ENCODE results near the gene AGBL1. TPM values are rescaled to one million over a fixed set of nuclear protein-coding genes. Genes with fewer than 3 reads are reported as not detected.
A peak's percentile ranks its signal among the peaks of the same experiment; 100 is the strongest.

AGBL1 gene
- total RNA-seq, 1 experiment from 2014 or later: not detected

GRCh38 chr15:86573476-86573875 lies 493.8 kb downstream of the AGBL1 start:
- Mint-ChIP-seq H3K4me3 (no peak overlapping the region; a peak in 1 of 5 replicates), H3K9me3 (peaks cover 12 to 13% of the 10 kb centered on the region in 2 experiments; a peak in 4 of 5 replicates), H3K36me3 (ENCODE audit: insufficient read depth in 1 of 3, low read depth in 3 of 3) (peaks cover 7 to 14% (median 8%) of the 10 kb centered on the region in 3 experiments), H3K27ac (no peak overlapping the region; a peak in 1 of 7 replicates), H3K4me1 (peaks cover 16 to 21% of the 10 kb centered on the region in 2 experiments), H3K27me3 (ENCODE audit: low read depth) (no peaks in the 10 kb centered on the region)
- no peak overlapping the region for H3K18ac ChIP-seq (ENCODE audit: insufficient read length, low read depth, low read length)
- H4K8ac ChIP-seq (replicated peaks; ENCODE audit: insufficient read length, low read depth, low read length): no peak overlapping the region
- H2BK5ac ChIP-seq (ENCODE audit: insufficient read length, low read length): no peak overlapping the region
- peaks cover 5% of the 10 kb centered on the region for H3K4me1 ChIP-seq (ENCODE audit: insufficient read depth, low read length)
- H3K27ac ChIP-seq (ENCODE audit: insufficient read length, low read depth, low read length): no peak overlapping the region
- H4K5ac ChIP-seq (ENCODE audit: insufficient read length, low read depth, low read length): no peak overlapping the region
- no peaks in the 10 kb centered on the region for H3K9me3 ChIP-seq (ENCODE audit: control insufficient read depth, low read depth, low read length)
- H2AK5ac ChIP-seq (ENCODE audit: insufficient read length, low read length): no peak overlapping the region
- no peak overlapping the region for H2AFZ ChIP-seq (ENCODE audit: low read length)
- no CpG with 5 or more reads among the region's 3 CpGs for WGBS (ENCODE audit: extremely low coverage, insufficient read length, low lambda C conversion rate)
- H2BK20ac ChIP-seq (ENCODE audit: low read depth, low read length, poor library complexity, severe bottlenecking): no peak overlapping the region
- no peak overlapping the region for H2BK120ac ChIP-seq (ENCODE audit: low read depth, low read length, poor library complexity, severe bottlenecking)
- DNase-seq: no peak
- H3K79me2 ChIP-seq (ENCODE audit: insufficient read depth, low read length): no peaks in the 10 kb centered on the region
- no peaks in the 10 kb centered on the region for H3K23me2 ChIP-seq (ENCODE audit: insufficient read length, low read depth, low read length, poor library complexity, severe bottlenecking)
- no peak overlapping the region for H3K9ac ChIP-seq (ENCODE audit: extremely low read depth, insufficient read length, low read length)
- no peak overlapping the region for H2BK12ac ChIP-seq (ENCODE audit: insufficient read length, low read depth, low read length)
- H2BK15ac ChIP-seq (ENCODE audit: low read depth, low read length): no peak overlapping the region
- H3K14ac ChIP-seq (ENCODE audit: insufficient read depth, low read length): no peak overlapping the region
- TF ChIP-seq CTCF (conservative IDR thresholded peaks at IDR 0.05): no peak
- no peaks in the 10 kb centered on the region for H3K27me3 ChIP-seq (ENCODE audit: insufficient read depth, low read length)
- H3T11ph ChIP-seq (ENCODE audit: low read length): no peak overlapping the region
- H3K56ac ChIP-seq (ENCODE audit: insufficient read length, low read depth, low read length): no peak overlapping the region
- H4K91ac ChIP-seq (ENCODE audit: insufficient read length, low read depth, low read length): no peak overlapping the region
- no peak overlapping the region for H3K4ac ChIP-seq (ENCODE audit: low read depth, low read length)
- no peaks in the 10 kb centered on the region for H3K79me1 ChIP-seq (ENCODE audit: insufficient read depth, low read depth, low read length, poor library complexity, severe bottlenecking)
- H3K4me2 ChIP-seq (ENCODE audit: insufficient read depth, insufficient read length, low read length): peak overlapping the region; percentile 23
- no peak overlapping the region for H3K23ac ChIP-seq (ENCODE audit: insufficient read length, low read depth, low read length)
- no peaks in the 10 kb centered on the region for H4K20me1 ChIP-seq (ENCODE audit: control insufficient read depth, insufficient read depth, insufficient read length)

Data from H9 (cell line).